CD4-positive, alpha-beta T cell treated with Interleukin-1 beta for 1 hour (primary cell): ENCODE measurements around the gene EFCAB11.

Source experiments
- DNase-seq, 2 donors: peaks; one replicate each; pipeline ENCODE4 v3.0.0-alpha.2; 2020 to 2022

Gene EFCAB11

DNA sequence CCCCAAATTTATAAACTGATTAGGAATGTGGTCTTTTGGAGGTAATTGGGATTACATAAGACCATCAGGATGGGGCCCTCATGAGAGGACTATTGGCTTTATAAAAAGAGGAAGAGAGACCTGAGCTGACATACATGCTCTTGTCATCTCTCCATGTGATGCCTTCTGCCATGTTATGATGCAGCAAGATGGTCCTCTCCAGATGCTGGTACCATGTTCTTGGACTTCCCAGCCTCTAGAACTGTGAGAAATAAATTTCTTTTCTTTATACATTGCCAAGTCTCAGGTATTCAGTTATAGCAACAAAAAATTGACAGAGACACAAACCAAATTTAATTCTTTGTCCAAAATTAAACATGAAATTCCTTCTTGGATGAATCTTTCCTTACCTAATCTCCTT lies 92.9 kb downstream of the EFCAB11 start:
- DNase-seq: no peak

DNA sequence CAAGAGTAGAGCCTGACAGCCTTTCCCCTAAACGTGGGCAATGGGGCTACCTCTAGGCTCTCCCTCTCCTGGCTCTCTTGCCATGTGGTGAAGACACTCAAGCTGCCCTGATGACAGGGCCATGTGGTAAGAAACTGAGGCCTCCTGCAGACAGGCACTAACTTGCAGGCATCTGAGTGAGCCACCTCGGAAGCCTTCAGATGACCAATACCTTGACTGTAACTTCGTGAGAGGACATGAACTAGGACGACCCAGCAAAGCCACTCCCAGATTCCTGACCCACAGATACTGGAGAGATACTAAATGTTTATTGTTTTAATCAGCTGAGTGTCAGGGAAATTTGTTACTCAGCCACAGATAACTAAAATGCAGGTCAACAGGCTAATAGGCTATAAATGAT lies 96.4 kb downstream of the EFCAB11 start:
- no peak for DNase-seq

DNA sequence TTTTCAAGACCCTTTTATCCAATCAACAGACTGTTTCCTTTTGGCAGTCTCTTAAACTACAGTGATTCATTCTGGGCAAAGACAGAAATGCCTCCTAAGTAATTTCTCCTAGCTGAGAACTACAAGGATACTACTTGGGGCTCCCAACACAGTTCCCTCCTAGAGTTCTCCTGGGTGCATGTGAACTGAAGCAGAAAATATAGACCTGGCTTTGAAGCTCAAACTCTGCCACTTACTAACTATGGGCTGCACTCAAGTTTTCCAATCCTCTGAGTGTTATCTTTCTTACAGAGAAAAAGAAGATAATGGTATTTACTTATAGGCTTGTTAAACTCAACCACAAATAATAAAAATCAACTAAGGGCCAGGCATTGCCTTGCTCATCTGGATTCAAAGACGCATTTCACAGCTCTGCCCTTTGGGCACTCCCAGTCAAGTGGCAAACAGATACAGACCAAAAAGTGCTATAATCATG lies 97.6 kb downstream of the EFCAB11 start:
- DNase-seq: no peak

DNA sequence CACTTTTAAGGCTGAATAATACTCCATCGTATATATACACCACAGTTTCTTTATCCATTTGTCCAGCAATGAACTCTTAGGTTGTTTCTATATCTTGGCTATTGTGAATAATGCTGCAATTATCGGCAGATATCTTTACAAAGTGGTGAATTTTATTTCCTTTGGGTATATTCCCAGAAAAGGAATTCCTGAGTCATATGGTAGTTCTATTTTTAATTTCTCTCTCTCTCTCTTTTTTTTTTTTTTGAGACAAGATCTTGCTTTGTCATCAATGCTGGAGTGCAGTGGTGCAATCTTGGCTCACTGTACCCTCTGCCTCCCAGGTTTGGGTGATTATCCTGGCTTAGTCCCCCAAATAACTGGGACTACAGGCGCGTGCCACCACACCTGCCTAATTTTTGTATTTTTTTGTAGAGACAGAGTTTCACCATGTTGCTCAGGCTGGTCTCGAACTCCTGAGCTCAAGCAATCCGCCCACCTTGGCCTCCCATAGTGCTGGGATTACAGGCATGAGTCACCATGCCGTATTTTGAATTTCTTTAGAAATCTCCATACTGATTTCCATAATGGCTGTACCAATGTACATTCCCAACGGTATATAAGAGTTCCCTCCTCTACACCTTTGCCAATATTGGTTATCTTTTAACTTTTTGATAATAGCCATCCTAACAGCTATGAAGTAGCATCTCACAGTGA lies 98.4 kb downstream of the EFCAB11 start:
- no peak for DNase-seq

DNA sequence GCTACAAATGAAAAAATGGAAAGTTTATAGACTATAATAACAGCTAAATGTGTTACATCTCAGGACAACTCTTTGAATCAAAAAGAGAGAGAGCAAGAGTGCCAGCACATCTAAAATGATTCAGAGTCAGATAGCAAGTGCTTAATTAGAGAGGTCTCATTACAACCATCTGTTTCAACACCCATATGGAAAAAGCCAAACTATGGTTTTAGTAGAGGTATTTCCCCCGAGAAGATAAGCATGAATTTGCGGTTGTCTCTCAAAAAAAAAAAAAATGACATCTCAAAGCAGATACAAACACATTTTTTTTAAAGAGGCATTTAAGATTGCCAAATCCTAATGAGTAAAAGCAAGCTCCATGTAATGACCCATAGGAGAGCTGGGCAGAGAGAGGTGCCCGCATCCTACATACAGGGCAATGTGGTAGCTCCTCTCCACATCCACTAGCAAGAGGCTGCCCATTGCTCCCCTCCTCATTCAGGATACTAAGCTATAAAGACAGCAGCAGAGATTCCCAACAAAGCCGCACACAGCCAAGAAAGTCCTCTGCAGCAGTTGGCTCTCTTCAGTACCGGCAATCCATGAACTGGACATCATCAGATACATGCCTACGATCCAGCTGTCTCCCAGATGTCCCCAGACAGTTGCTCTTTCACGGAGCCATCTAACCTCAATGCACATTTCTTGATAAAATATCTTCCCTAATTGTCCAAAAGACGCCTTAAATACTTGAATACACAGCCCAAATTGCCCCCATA lies 100.4 kb downstream of the EFCAB11 start:
- no peak for DNase-seq

DNA sequence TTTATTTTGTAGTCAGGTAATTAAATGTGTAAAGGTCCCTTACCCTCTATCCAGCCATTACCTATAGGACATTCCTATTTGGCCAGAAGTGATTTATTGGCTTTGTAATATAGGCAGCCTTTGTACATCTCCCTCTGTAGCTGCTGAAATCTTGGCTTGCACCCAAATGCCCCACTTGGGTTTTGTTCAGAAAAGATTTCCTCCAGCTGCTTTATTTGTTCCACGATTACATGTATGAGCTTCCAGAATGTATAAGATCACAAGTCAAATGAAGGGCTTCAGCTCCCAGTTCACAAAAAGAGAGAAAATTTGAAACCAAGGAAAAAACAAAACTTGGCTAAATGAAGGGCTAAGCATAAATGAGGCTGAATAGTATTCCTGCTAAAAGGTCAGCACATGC lies 103.4 kb downstream of the EFCAB11 start:
- no peak for DNase-seq

DNA sequence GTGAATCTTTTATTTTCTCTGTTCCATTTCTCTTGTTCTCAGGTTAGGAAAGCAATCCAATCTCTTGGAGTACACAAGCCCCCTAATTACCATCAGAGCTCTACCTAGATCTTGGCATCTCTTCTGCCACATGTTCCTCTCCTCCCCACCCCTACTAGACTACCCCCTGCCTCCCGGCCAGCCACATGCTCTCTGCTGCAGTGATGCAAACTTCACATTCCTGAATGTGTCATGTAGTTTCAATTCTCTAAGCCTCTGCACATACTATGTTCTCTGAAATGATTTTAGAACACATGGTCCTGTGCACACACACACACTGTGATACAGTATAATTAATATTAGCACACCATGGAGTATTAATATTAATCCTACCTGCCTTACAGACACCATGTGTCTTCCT lies 104.6 kb downstream of the EFCAB11 start:
- no peak for DNase-seq

DNA sequence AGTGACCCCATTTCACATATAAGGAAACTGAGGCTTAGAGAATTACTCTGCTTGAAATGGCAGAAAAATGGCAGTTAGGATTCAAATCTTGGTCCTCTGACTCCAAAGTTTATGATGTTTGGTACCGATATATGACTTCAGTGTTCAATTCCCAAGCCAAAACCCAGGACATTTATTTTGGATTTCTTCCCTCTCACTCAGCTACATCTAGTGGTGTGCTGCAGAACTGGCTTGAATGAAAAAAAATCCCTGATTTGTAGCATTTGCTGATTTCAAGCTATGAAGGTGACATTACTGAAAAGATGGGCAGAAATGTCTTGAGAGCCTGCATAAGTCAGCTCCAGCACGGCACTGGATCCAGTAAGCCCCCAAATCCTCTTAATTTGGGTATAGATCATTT lies 106.4 kb downstream of the EFCAB11 start:
- no peak for DNase-seq

DNA sequence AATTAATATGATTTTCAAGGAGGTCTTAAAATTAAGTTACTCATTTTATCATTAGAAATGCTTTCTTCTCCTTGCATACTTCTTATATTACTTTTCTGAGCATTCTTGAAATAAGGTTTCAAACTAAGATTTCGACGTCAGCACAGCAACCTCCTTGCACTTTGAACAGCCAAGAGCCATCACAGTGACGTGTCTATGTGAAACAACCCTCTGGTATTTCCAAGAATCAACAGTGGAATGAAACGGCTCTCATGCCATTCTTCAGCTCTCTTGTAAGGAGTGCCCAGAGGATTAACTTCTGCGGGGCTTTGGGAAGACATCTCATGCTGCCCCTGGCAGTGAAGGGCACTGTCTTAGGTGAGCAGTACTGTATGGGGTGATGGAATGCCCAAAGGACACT lies 109.2 kb downstream of the EFCAB11 start:
- DNase-seq: no peak

DNA sequence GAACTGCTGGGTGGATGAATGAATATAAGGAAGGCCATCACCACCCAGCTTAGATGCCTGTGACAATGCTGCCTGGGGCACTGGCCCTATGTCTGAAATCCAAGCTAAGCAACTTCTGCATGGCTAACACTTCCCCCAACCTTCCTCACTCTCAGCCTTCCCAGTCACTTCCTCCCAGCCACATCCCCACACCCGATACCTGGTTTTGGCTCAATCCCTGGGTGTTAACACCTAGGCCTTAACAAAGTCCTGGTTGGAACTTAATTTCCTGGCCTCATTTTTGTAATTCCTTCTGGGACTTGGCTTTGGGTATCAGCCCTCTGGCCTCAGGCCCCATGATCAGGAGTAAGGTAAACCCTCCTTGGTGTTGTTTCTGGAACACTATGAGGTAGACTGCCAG lies 110.0 kb downstream of the EFCAB11 start:
- DNase-seq: no peak

DNA sequence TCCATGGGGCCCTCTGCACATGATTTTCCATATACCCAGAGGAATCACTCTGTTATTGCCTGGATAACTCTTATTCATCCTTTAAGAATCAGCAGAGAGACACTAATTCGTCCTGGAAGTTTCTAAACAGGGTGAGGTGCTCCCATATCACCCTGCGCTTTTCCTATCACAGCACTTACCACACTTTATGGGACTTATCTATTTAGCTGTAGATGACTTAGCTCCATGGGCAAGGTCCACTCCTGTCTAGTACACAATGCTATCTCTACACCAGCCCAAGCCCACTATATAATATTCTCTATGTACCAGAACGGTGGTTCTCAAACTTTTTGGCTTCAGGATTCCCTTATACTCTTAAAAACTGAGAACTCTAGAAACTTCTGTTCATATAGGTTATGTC lies 111.7 kb downstream of the EFCAB11 start:
- DNase-seq: no peak

DNA sequence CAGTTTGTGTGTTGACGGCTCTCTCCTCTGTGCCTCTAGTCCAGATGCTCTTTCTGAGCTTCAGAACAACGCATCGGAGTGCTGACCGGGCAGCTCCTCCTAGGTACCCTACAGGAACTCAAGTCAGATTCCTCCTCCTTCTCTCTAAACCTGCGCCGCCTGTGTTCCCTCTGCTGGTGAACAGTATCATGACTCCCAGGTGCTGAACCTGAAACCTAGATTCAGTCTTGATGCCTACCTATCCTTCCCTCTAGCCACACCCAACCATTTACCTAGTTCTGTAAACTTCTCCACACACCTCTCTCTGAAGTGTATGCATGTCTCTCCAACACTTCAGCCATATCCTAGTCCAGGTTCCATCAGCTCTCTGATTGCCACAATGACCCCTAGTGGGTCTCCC lies 112.7 kb downstream of the EFCAB11 start:
- DNase-seq: no peak

DNA sequence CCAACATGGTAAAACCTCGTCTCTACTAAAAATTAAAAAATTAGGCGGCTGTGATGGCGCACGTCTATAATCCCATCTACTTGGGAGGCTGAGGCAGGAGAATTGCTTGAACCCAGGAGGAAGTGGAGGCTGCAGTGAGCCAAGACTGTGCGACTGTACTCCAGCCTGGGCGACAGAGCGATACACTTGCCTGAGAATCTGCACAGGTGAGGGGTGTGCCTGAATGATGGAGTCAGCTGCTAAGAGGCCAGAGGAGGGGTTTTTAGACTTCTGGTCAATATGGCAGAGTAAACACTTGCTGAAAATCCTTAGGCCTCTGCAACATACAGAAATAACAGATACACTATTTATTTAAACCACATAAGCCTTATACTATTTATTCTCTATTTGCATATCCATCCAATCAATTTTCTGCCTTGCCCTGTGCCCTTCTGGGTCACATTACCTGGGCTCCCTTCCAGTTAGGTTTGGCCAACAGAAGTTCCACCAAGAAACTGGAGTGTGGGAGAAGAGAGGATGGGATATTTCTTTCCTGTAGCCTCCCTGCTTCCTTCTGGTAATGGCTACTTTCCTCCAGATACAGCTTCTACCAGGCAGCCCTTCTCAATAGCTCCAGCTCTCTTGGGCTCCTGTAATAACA lies 117.6 kb downstream of the EFCAB11 start:
- DNase-seq: no peak

DNA sequence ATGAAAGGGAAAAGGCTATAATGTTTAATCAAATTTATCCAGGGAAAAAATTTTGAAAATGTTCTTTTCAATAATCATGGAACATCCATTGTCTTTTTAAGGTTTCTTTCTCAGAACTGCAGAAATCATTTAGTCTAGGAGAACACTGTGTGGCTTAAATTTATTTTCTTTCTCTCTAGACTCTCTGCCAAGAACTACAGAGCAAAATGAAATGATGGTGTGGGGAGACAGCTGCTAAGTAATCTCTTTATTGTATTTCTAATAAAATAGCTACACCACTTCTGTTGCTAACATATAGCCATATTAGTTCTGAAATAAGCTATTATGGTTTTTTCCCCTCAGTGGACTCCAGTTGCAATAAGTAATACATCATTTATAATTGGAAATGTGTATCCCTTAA lies 120.9 kb downstream of the EFCAB11 start:
- DNase-seq: no peak

DNA sequence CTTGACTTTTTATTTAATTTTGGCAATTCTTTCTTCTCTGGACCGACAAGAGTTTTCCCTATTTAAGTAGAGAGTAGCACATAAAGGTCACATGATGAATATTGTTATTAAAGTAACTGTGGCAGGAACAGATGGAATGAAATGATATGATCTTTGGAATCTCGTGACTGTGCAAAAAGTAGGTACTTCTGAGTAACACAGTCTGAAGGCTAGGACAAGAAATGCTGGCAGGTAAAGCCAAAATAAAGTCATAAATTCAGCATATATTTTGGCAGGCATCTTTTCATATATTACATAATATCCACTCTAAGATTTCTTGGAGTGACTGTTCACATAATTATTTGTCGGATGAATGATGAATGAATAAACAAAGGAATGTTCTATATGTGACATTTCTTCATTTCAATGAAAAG lies 121.4 kb downstream of the EFCAB11 start:
- DNase-seq: no peak

DNA sequence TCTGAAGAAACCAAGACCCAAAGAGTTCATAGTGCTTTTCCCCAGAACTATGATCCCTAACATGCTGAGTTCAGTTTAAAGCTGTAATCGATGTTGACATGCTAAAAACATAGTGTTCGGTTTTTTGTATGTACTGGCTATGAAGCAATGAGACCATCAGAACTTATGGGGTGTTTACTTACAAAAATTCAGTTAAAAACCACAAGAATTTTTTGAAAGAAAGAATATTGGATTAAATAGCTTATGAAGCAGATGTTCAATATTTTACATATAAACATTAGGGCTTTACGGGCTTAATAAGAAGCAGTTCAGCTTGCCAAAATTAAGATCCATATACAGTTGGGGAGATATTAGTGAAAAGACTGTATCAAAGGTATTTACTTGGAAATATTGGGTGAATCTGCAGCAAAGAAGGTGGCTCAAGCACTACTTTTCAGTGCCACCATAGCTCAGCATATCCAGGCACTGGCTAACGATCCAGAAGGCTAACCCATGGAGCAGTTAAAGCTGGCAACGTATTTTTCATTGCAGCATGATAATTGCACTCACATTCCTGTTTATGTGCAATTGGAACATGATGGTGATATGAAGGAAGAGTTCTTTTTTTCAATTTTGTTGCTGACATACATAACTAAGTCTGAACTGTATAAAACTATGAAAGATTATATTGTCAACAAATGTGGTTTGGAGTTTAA lies 125.9 kb downstream of the EFCAB11 start:
- DNase-seq: no peak

DNA sequence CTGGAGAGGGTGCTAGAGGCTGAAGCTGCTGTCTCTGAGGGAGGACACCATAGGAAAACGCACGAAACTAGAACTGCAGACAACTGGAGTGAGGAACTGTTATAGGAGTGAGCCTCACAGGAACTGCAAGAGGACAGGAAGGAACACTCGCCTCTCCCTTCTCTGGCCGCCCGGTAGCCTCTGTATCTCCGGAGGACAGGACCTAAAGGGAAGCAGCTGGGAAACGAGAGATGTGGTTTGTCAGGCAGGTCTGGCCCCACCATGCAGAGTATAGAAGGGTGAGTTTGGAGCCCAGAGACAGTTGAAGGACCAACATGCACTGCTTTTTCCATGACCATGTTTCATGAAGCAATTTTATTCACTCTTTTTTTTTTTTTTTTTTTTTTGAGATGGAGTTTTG lies 127.3 kb downstream of the EFCAB11 start:
- peak in 1 of 2 donors; percentile 1 for DNase-seq

DNA sequence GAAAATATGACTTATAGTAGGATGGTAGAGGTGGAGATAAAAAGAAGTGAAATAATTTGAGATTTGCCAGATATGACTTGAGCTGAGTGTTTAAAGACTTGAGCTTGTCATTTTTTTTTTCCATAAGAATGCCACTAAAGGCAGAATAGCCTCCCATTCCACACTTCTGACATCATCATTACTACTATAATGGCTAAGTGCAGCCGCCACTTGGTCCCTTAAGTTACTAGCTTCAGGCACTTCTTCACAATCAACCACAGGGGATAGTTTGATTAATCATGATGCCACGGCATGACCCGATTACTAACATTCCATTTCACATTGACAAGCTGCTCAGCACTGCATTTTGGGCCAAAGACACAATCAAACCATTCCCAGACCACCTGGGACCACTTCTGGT lies 127.9 kb downstream of the EFCAB11 start:
- DNase-seq: no peak

DNA sequence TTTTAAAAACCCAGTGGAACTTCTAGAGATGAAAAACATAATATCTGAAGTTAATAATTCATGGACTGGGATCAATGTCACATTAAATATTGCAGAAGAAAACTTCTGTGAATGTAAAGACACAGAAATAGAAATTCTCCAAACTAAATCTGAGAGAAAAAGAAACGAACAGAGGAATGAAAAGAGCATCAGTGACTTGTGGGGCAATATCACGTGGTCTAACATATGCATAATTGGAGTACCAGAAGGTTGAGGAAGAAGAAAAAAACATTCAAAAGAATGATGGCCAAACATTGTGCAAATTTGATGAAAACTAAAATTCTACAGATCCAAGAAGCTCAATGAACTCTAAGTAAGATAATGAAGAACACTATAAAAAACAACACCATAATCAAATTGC lies 130.8 kb downstream of the EFCAB11 start:
- DNase-seq: no peak

DNA sequence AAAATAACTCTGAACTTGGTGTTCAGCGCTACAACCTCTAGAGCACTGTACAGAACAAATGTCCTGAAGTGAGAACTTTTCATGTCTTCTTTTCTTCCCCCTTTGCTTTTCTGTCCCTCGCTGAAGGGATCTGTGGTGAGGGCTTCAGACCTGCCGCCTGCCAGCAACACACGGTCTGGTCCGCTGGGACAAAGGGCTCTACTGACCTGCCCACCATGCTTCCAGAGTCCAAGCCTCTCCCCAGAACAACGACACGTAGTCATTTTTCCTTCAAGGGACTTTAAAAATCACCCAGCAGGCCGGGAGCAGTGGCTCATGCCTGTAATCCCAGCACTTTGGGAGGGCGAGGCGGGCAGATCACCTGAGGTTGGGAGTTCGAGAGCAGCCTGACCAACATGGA lies 140.4 kb downstream of the EFCAB11 start:
- no peak for DNase-seq

DNA sequence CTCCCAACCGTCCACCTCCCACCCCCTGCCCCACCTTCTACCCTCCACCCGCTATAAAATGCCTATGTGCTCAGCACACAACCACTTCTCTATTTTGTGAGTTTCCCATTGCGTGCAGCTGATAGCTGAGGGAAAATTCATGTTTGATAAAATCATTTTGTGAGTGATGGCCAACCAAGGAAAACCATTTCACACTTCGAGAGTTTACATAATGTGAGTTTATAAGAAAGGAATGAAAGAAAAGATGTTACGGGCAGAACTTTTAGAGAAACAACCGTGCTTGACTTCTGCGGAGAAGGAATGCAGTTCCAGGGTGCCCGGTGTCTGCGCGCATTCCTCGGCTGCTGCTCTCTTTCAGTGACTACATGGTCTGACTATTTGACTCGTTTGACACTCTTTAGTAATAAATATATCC lies 140.9 kb downstream of the EFCAB11 start:
- no peak for DNase-seq

DNA sequence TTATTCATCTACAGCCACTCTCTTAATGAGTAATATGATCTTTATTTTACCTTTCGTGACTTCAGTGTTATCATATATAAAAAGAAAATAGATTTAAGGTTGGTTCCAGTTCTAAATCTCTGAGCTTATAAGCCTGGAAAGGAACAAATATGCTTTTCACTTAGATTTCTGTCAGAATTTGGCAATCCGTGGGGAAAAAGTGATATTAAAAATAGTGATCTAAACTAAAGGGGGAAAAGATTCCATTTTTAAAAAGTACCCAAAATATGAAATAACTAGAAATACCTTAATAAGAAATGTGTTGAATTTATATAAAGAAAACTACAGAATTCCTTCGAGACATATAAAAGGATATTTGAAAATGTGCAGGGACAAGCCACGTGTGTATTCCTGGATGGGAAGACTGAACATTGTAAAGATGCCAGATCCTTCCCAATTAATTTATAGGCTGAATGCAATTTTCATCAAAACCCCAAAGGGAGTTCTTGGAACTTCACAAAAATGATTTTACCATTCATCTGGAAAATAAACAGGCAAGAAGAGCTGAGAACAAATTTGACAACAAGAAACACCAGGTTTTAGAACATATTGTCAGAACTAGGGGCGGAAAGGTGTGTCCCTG lies 142.5 kb downstream of the EFCAB11 start:
- DNase-seq: no peak

DNA sequence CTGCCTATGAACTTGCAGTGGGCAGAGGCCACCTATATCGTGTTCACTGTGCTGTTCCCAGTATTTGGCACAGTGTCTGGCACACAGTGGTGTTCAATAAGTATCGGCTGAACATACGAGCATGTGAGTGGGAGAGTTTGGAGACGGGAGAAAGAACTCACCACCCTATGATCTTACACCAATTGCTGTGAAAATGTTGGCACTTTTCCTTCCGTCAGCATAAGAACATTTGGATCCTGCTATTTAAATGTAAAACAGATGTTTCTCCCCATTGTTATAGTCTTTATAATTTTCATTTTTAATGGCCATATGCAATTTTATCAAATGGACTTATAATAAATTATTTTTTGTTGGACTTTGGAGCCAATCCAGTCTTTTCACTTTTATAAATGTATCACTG lies 144.4 kb downstream of the EFCAB11 start:
- no peak for DNase-seq
